Mesenchymal stem cell (in vitro differentiated cells and primary cell): Measurements from ENCODE around the gene PMIS2.

Source experiments
- DNase-seq: peaks from one replicate; pipeline ENCODE4 v3.0.0-alpha.2; 2013
- H2AFZ ChIP-seq: one replicate; pipeline ENCODE4 v1.6.1; 2013; ENCODE audit warnings: low read depth, mild to moderate bottlenecking, control low read depth, inconsistent platforms, low read length, moderate library complexity
- H2AK5ac ChIP-seq: 2 replicates; pipeline ENCODE4 v1.6.1; 2013; ENCODE audit warnings: low read length, moderate library complexity, mild to moderate bottlenecking, inconsistent platforms; ENCODE audit not compliant: severe bottlenecking
- H2BK120ac ChIP-seq: one replicate; pipeline ENCODE4 v1.6.1; 2013; ENCODE audit warnings: low read depth, mild to moderate bottlenecking, inconsistent platforms, low read length, moderate library complexity
- H2BK12ac ChIP-seq, 2 experiments: one replicate each; pipeline ENCODE4 v1.6.1; 2013; ENCODE audit warnings: inconsistent platforms in 2 of 2, low read length in 2 of 2, mild to moderate bottlenecking in 2 of 2, moderate library complexity in 2 of 2, control low read depth in 1 of 2
- H2BK15ac ChIP-seq: one replicate; pipeline ENCODE4 v1.6.1; 2013; ENCODE audit warnings: mild to moderate bottlenecking, low read depth, inconsistent platforms; ENCODE audit not compliant: poor library complexity, severe bottlenecking
- H2BK5ac ChIP-seq: 2 replicates; pipeline ENCODE4 v1.6.1; 2013; ENCODE audit warnings: low read depth, mild to moderate bottlenecking, low read length, control low read depth, inconsistent platforms; ENCODE audit not compliant: poor library complexity, severe bottlenecking
- H3K14ac ChIP-seq, 2 experiments: one replicate each; pipeline ENCODE4 v1.6.1; 2013; ENCODE audit warnings: inconsistent platforms in 2 of 2, low read length in 2 of 2, control low read depth in 1 of 2, mild to moderate bottlenecking in 1 of 2, moderate library complexity in 1 of 2
- H3K18ac ChIP-seq, 2 experiments: one replicate each; pipeline ENCODE4 v1.6.1; 2013; ENCODE audit warnings: inconsistent platforms in 2 of 2, low read length in 2 of 2, control low read depth in 1 of 2, low read depth in 1 of 2, mild to moderate bottlenecking in 1 of 2
- H3K23ac ChIP-seq, 2 experiments: one replicate each; pipeline ENCODE4 v1.6.1; 2013; ENCODE audit warnings: inconsistent platforms in 2 of 2, low read length in 2 of 2, mild to moderate bottlenecking in 2 of 2, moderate library complexity in 2 of 2, control low read depth in 1 of 2
- H3K27ac ChIP-seq: 2 replicates; pipeline ENCODE4 v1.5.1; 2013; ENCODE audit warnings: mild to moderate bottlenecking, moderate library complexity, low read length, control low read depth, inconsistent platforms; ENCODE audit not compliant: poor library complexity, severe bottlenecking
- H3K27me3 ChIP-seq, 2 experiments: 2 replicates each; pipeline versions ENCODE4 v1.6.1 to v1.7.0; 2013; ENCODE audit warnings: low read length in 2 of 2, mild to moderate bottlenecking in 2 of 2, moderate library complexity in 2 of 2, control low read depth in 1 of 2, inconsistent platforms in 1 of 2; ENCODE audit not compliant: control insufficient read depth in 1 of 2, insufficient read depth in 1 of 2
- H3K36me3 ChIP-seq, 2 experiments: 2 replicates each; pipeline versions ENCODE4 v1.6.1 to v1.7.0; 2013; ENCODE audit warnings: low read length in 2 of 2, control low read depth in 1 of 2, inconsistent platforms in 1 of 2, low read depth in 1 of 2, mild to moderate bottlenecking in 1 of 2; ENCODE audit not compliant: insufficient read depth in 2 of 2, control insufficient read depth in 1 of 2
- H3K4ac ChIP-seq, 2 experiments: one replicate each; pipeline ENCODE4 v1.6.1; 2013; ENCODE audit warnings: inconsistent platforms in 2 of 2, low read length in 2 of 2, mild to moderate bottlenecking in 2 of 2, moderate library complexity in 2 of 2, control low read depth in 1 of 2, low read depth in 1 of 2
- H3K4me1 ChIP-seq: 2 replicates; pipeline ENCODE4 v1.6.1; 2013; ENCODE audit warnings: low read depth, low read length, control low read depth; ENCODE audit not compliant: control insufficient read depth, insufficient read depth
- H3K4me2 ChIP-seq: 2 replicates; pipeline ENCODE4 v1.6.1; 2013; ENCODE audit warnings: low read length, mild to moderate bottlenecking, inconsistent platforms; ENCODE audit not compliant: poor library complexity, severe bottlenecking
- H3K4me3 ChIP-seq, 2 experiments: 2 replicates each; pipeline versions ENCODE4 v1.5.1 to v1.7.0; 2013; ENCODE audit warnings: low read length in 2 of 2, mild to moderate bottlenecking in 2 of 2, control low read depth in 1 of 2, low read depth in 1 of 2; ENCODE audit not compliant: insufficient read depth in 1 of 2
- H3K79me1 ChIP-seq: replicated peaks from 2 replicates; pipeline ENCODE4 v1.6.1; 2013; ENCODE audit warnings: mild to moderate bottlenecking, control low read depth, low read length, inconsistent platforms; ENCODE audit not compliant: poor library complexity, severe bottlenecking
- H3K9ac ChIP-seq: 2 replicates; pipeline ENCODE4 v1.7.0; 2013; ENCODE audit warnings: mild to moderate bottlenecking, low read length, moderate library complexity
- H3K9me3 ChIP-seq: 2 replicates; pipeline ENCODE4 v1.7.0; 2013; ENCODE audit warnings: mild to moderate bottlenecking, low read length; ENCODE audit not compliant: control insufficient read depth
- H4K8ac ChIP-seq: one replicate; pipeline ENCODE4 v1.6.1; 2013; ENCODE audit warnings: inconsistent platforms, mild to moderate bottlenecking, low read length, moderate library complexity
- H4K91ac ChIP-seq: one replicate; pipeline ENCODE4 v1.6.1; 2013; ENCODE audit warnings: mild to moderate bottlenecking, low read length, inconsistent platforms
- WGBS: methylation state at CpG from one replicate; pipeline ENCODE4 v1.1.7; 2013; ENCODE audit warnings: mixed read lengths; 5-methylcytosine and 5-hydroxymethylcytosine counted together

PMIS2 gene

DNA sequence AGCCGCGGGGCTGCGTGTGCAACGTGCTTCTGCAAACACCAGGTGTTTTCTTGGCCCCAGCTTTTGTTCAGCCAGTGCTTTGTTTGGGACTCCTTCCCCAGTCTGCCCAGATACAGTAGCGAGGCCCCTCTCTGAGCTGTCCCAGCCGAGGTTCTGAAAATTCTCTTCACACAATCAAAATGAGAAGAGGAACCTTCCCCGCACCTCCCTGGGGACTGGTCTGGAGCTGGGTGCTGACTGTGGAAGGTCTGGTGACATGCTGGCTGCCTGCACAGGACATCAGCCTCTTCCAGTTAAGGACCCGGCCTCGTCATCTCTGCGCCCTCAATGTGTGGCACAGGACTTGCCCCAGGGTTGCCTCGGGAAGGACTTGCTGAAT, 26.7 kb upstream of the PMIS2 start:
- no peak overlapping the region for H2BK15ac ChIP-seq

DNA sequence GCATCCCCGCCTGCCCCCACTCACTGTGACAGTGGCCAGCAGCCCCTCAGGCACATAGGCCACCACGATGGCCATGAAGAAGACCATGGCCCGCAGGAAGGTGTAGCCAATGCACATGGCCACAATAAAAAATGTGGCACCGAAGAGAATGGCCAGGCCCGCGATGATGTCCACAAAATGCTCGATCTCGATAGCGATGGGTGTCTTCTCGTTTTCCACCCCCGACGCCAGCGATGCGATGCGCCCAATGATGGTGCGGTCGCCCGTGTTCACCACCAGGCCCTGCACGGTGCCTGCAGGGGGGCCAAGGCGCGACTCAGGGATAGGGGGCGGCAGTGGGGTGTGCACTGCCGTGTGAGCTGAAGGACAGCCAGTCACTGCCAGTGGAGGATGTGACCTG, 26.2 kb upstream of the PMIS2 start:
- Histone ChIP-seq H3K9me3 (no peaks in the 10 kb centered on the region), H3K4me1 (peaks cover 14% of the 10 kb centered on the region), H3K4me3 (no peak overlapping the region), H3K14ac (no peak overlapping the region), H3K27ac (no peak overlapping the region), H2BK5ac (no peak overlapping the region), H2AFZ (no peak overlapping the region), H2BK12ac (no peak overlapping the region), H2BK120ac (no peak overlapping the region), H3K18ac (no peak overlapping the region), H3K36me3 (no peaks in the 10 kb centered on the region), H2AK5ac (no peak overlapping the region), H3K27me3 (peaks cover 31 to 89% of the 10 kb centered on the region in 2 experiments), H3K9ac (no peak overlapping the region), H4K91ac (no peak overlapping the region), H2BK15ac (no peak overlapping the region), H3K4me2 (no peak overlapping the region), H3K23ac (no peak overlapping the region), H3K4ac (no peak overlapping the region), H4K8ac (no peak overlapping the region), H3K79me1 (no peaks in the 10 kb centered on the region)
- no peak for DNase-seq
- 89% methylated on average over 23 of the region's 23 CpGs for WGBS

More for the DNA sequence above, 26.7 kb upstream of the PMIS2 start:
- Histone ChIP-seq H3K27ac (no peak overlapping the region), H3K4me1 (peaks cover 14% of the 10 kb centered on the region), H3K18ac (no peak overlapping the region), H3K36me3 (no peaks in the 10 kb centered on the region), H4K91ac (no peak overlapping the region), H3K23ac (peak overlapping the region in 1 of 2 experiments; percentile 37), H3K4ac (no peak overlapping the region), H4K8ac (no peak overlapping the region), H2AK5ac (no peak overlapping the region), H2BK12ac (no peak overlapping the region), H3K27me3 (peaks cover 31 to 89% of the 10 kb centered on the region in 2 experiments), H3K9me3 (no peaks in the 10 kb centered on the region), H3K4me3 (no peak overlapping the region), H3K79me1 (no peaks in the 10 kb centered on the region), H2BK120ac (no peak overlapping the region), H3K4me2 (no peak overlapping the region), H2AFZ (no peak overlapping the region), H3K14ac (no peak overlapping the region), H2BK5ac (no peak overlapping the region), H3K9ac (no peak overlapping the region)
- DNase-seq = no peak
- WGBS = 87% methylated on average over 10 of the region's 11 CpGs

DNA sequence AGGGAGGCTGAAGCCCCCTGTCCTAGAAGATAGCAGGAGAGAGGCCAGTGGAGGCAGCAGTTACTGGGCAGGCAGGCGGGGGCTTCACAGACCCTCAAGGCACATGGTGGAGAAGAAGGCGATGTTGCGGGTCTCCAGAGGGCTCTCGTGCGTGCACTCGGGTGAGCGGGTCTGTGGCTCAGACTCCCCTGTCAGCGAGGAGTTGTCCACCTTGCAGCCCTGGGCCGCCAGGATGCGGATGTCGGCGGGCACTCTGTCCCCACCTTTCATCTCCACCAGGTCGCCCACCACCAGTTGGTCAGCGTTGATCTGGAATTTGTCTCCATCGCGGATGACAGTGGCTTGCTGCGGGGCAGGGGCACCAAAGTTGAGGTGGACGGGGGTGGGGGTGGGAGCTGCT, 25.7 kb upstream of the PMIS2 start:
- H2BK15ac ChIP-seq = no peak overlapping the region
- H2AK5ac ChIP-seq = no peak overlapping the region
- H2BK120ac ChIP-seq = no peak overlapping the region
- H3K14ac ChIP-seq = no peak overlapping the region
- H3K4me3 ChIP-seq = no peak overlapping the region
- no peak overlapping the region for H2AFZ ChIP-seq
- H3K9me3 ChIP-seq = no peaks in the 10 kb centered on the region
- no peak overlapping the region for H3K9ac ChIP-seq
- no peak overlapping the region for H3K18ac ChIP-seq
- peaks cover 14% of the 10 kb centered on the region for H3K4me1 ChIP-seq
- no peak overlapping the region for H2BK12ac ChIP-seq
- no peak overlapping the region for H2BK5ac ChIP-seq
- peaks cover 31 to 89% of the 10 kb centered on the region in 2 experiments for H3K27me3 ChIP-seq
- H3K79me1 ChIP-seq = no peaks in the 10 kb centered on the region
- H4K91ac ChIP-seq = no peak overlapping the region
- WGBS = 91% methylated on average over 17 of the region's 18 CpGs
- no peak overlapping the region for H4K8ac ChIP-seq
- no peak overlapping the region for H3K4me2 ChIP-seq
- no peak overlapping the region for H3K23ac ChIP-seq
- no peak overlapping the region for H3K4ac ChIP-seq
- no peaks in the 10 kb centered on the region for H3K36me3 ChIP-seq
- H3K27ac ChIP-seq = no peak overlapping the region
- DNase-seq = no peak

DNA sequence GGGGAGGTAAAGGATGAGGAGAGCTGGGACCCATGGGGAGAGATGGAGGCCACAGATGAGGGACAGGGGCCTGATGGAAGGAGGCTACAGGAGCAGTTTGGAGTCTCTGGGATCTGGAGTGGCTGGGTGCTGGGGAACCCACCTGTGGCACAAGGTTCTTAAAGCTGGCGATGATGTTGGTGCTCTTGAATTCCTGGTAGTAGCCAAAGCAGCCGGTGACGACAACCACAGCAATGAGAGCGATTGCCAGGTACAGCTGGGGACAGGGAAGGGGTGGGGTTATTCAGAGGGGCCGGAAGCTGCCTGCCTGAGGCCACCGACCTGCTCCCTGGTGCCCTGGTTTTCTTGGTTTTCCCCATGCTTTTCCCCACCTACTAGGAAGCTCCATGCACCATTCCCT, 25.3 kb upstream of the PMIS2 start:
- Histone ChIP-seq H3K9ac (no peak overlapping the region), H2AK5ac (no peak overlapping the region), H2BK12ac (no peak overlapping the region), H2AFZ (no peak overlapping the region), H3K18ac (no peak overlapping the region), H2BK5ac (no peak overlapping the region), H4K91ac (no peak overlapping the region), H3K27me3 (peaks cover 31 to 88% of the 10 kb centered on the region in 2 experiments), H3K9me3 (no peaks in the 10 kb centered on the region), H3K36me3 (no peaks in the 10 kb centered on the region), H3K4me2 (no peak overlapping the region), H3K4me1 (peaks cover 12% of the 10 kb centered on the region), H3K23ac (no peak overlapping the region), H2BK15ac (no peak overlapping the region), H3K14ac (no peak overlapping the region), H3K79me1 (no peaks in the 10 kb centered on the region), H4K8ac (no peak overlapping the region), H3K4me3 (no peak overlapping the region), H2BK120ac (no peak overlapping the region), H3K4ac (no peak overlapping the region), H3K27ac (no peak overlapping the region)
- 68% methylated on average over 6 of the region's 6 CpGs for WGBS
- DNase-seq = no peak
